HepG2 (cell line): ENCODE measurements around the gene TNFAIP3. TPM values are rescaled to one million over a fixed set of nuclear protein-coding genes. Genes with fewer than 3 reads are reported as not detected.

Experiments used
- ARNTL ChIP-seq: sonication (generic); formaldehyde crosslinking; IDR thresholded peaks from 2 replicates; pipeline ENCODE4 v1.4.0; 2020; ENCODE audit warnings: mild to moderate bottlenecking, missing genetic modification reagents
- ATRX ChIP-seq: sonication (generic); formaldehyde crosslinking; IDR thresholded peaks from 2 replicates; pipeline ENCODE4 v1.4.0; 2020; ENCODE audit warnings: missing genetic modification reagents, borderline replicate concordance
- CAMTA2 ChIP-seq: sonication (generic); formaldehyde crosslinking; IDR thresholded peaks from 2 replicates; pipeline ENCODE4 v1.4.0; 2020; ENCODE audit warnings: mild to moderate bottlenecking, missing genetic modification reagents, borderline replicate concordance
- CEBPB ChIP-seq: IDR thresholded peaks from 2 replicates; pipeline ENCODE4 v1.6.1; 2011; ENCODE audit warnings: low read depth, low read length, improper control_type of control experiment, borderline replicate concordance
- HOXD1 ChIP-seq: sonication (generic); formaldehyde crosslinking; IDR thresholded peaks from 2 replicates; pipeline ENCODE4 v1.5.0; 2020; ENCODE audit warnings: missing genetic modification reagents
- KLF16 ChIP-seq, 2 experiments: sonication (generic) in 1 of 2; formaldehyde crosslinking in 1 of 2; IDR thresholded peaks; 2 replicates each; pipeline versions ENCODE4 v1.6.1 to v1.8.0; 2016 to 2023; ENCODE audit warnings: missing genetic modification reagents in 2 of 2, missing compliant biosample characterization in 1 of 2
- KMT2A ChIP-seq: sonication (generic); formaldehyde crosslinking; IDR thresholded peaks from 2 replicates; pipeline ENCODE4 v1.4.0; 2020; ENCODE audit warnings: missing genetic modification reagents
- NFE2L1 ChIP-seq: sonication (generic); formaldehyde crosslinking; IDR thresholded peaks from 2 replicates; pipeline ENCODE4 v1.4.0; 2020; ENCODE audit warnings: missing genetic modification reagents, mild to moderate bottlenecking, borderline replicate concordance
- NFYB ChIP-seq: sonication (generic); formaldehyde crosslinking; IDR thresholded peaks from 2 replicates; pipeline ENCODE4 v1.4.0; 2020; ENCODE audit warnings: missing genetic modification reagents
- PITX1 ChIP-seq: sonication (generic); formaldehyde crosslinking; IDR thresholded peaks from 2 replicates; pipeline ENCODE4 v1.5.1; 2020; ENCODE audit warnings: mild to moderate bottlenecking, missing genetic modification reagents
- PTBP1 ChIP-seq: fragments of 200-400 bp; formaldehyde crosslinking; IDR thresholded peaks from 2 replicates; pipeline ENCODE4 v1.6.1; 2018; ENCODE audit warnings: low read length, low read depth; ENCODE audit not compliant: poor library complexity, severe bottlenecking
- TARDBP ChIP-seq: sonication (generic); formaldehyde crosslinking; IDR thresholded peaks from 2 replicates; pipeline ENCODE4 v1.8.0; 2022; ENCODE audit warnings: mild to moderate bottlenecking, missing genetic modification reagents
- TCF7L2 ChIP-seq: IDR thresholded peaks from 2 replicates; pipeline ENCODE4 v1.6.1; 2011; ENCODE audit warnings: mild to moderate bottlenecking, low read depth, low read length, moderate library complexity
- ZNF292 ChIP-seq: sonication (generic); formaldehyde crosslinking; IDR thresholded peaks from 2 replicates; pipeline ENCODE4 v1.8.1; 2022; ENCODE audit warnings: mild to moderate bottlenecking, low read depth, missing genetic modification reagents, borderline replicate concordance
- ZNF331 ChIP-seq: sonication (generic); formaldehyde crosslinking; IDR thresholded peaks from 2 replicates; pipeline ENCODE4 v1.4.0; 2020; ENCODE audit warnings: missing genetic modification reagents
- ZNF34 ChIP-seq: sonication (generic); formaldehyde crosslinking; IDR thresholded peaks from 2 replicates; pipeline ENCODE4 v1.4.0; 2020; ENCODE audit warnings: mild to moderate bottlenecking, missing genetic modification reagents, borderline replicate concordance
- ZNF549 ChIP-seq: sonication (generic); formaldehyde crosslinking; IDR thresholded peaks from 2 replicates; pipeline ENCODE4 v1.5.0; 2020; ENCODE audit warnings: missing genetic modification reagents
- ZNF556 ChIP-seq: sonication (generic); formaldehyde crosslinking; IDR thresholded peaks from 2 replicates; pipeline ENCODE4 v1.4.0; 2020; ENCODE audit warnings: mild to moderate bottlenecking, missing genetic modification reagents, borderline replicate concordance
- ZNF558 ChIP-seq: sonication (generic); formaldehyde crosslinking; IDR thresholded peaks from 2 replicates; pipeline ENCODE4 v1.9.0; 2022; ENCODE audit warnings: mild to moderate bottlenecking, missing genetic modification reagents, borderline replicate concordance
- ZNF605 ChIP-seq: sonication (generic); formaldehyde crosslinking; IDR thresholded peaks from 2 replicates; pipeline ENCODE4 v1.8.0; 2022; ENCODE audit warnings: mild to moderate bottlenecking, missing genetic modification reagents
- ZNF816 ChIP-seq: sonication (generic); formaldehyde crosslinking; IDR thresholded peaks from 2 replicates; pipeline ENCODE4 v1.8.0; 2022; ENCODE audit warnings: missing genetic modification reagents, mild to moderate bottlenecking, borderline replicate concordance
- ZNF878 ChIP-seq: sonication (generic); formaldehyde crosslinking; IDR thresholded peaks from 2 replicates; pipeline ENCODE4 v1.8.1; 2023; ENCODE audit warnings: mild to moderate bottlenecking, missing genetic modification reagents, moderate library complexity
- polyA plus RNA-seq, 8 experiments: library from polyadenylated mRNA; depleted of rRNA in 3 of 8; stranded (reverse) in 7 of 8; unstranded in 1 of 8; fragments of >200 nt; fragmentation: Illumina TruSeq in 4 of 8; extraction: Trizol in 4 of 8; gene quantifications; 2 replicates each; pipeline versions ENCODE4 v1.2.1 to v1.2.3, GENCODE V29; 2011 to 2016; ENCODE audit warnings: low read depth in 4 of 8, missing spikeins in 1 of 8, mixed read lengths in 1 of 8; ENCODE audit not compliant: insufficient read depth in 1 of 8
- total RNA-seq, 5 experiments: library from RNA; depleted of rRNA; stranded (reverse); fragments of >200 nt; fragmentation: Illumina TruSeq; extraction: Trizol; gene quantifications; 2 replicates each; pipeline ENCODE4 v1.2.3, GENCODE V29; 2016; ENCODE audit warnings: low read depth in 1 of 5
- TF ChIP-seq, protein P1 (sequence below): sonication (generic); formaldehyde crosslinking; conservative IDR thresholded peaks from 2 replicates; pipeline ENCODE4 v1.4.0; 2020; ENCODE audit warnings: mild to moderate bottlenecking, missing genetic modification reagents, moderate library complexity
- TF ChIP-seq, protein P2 (sequence below): sonication (generic); formaldehyde crosslinking; IDR thresholded peaks from 2 replicates; pipeline ENCODE4 v1.4.0; 2020; ENCODE audit warnings: missing genetic modification reagents

TNFAIP3 gene
- total and polyA plus RNA-seq, 2 of the 13 experiments (the other 11 are each of a cell fraction or from before 2014, with no cell fraction given), result 28.2 to 47.1 TPM

DNA sequence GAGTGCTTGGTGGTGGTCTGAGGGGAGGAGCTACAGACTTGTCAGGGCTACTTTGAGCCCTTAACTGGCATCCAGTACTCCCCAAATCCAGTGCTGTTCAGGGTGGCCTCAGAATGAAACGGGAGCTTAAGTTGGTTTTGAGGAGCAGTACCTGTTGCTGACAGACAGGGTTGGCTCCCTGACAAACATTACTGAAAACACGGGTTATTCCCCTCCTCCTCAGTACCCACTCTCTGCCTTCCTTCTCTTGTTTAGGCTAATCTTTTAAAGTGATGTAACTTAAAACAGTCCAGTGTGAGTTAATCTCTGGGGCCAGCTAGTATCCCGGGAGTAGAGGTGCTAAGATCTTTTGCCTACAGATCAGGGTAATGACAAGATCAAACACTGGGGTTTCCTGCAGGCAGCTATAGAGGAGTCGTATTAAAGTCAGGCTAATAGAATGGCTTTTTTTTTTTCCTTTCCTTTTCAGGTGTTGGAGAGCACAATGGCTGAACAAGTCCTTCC lies 3.7 kb downstream of the TNFAIP3 start (continued):
- 0 out of 2 replicates have a peak, but pooled peaks have one; percentile 69 for TF ChIP-seq ZNF816 (CRISPR knock-in tag)
- no peak for TF ChIP-seq ATRX (CRISPR knock-in tag)
- no peak for TF ChIP-seq NFE2L1 (CRISPR knock-in tag)
- TF ChIP-seq, protein P1, sequence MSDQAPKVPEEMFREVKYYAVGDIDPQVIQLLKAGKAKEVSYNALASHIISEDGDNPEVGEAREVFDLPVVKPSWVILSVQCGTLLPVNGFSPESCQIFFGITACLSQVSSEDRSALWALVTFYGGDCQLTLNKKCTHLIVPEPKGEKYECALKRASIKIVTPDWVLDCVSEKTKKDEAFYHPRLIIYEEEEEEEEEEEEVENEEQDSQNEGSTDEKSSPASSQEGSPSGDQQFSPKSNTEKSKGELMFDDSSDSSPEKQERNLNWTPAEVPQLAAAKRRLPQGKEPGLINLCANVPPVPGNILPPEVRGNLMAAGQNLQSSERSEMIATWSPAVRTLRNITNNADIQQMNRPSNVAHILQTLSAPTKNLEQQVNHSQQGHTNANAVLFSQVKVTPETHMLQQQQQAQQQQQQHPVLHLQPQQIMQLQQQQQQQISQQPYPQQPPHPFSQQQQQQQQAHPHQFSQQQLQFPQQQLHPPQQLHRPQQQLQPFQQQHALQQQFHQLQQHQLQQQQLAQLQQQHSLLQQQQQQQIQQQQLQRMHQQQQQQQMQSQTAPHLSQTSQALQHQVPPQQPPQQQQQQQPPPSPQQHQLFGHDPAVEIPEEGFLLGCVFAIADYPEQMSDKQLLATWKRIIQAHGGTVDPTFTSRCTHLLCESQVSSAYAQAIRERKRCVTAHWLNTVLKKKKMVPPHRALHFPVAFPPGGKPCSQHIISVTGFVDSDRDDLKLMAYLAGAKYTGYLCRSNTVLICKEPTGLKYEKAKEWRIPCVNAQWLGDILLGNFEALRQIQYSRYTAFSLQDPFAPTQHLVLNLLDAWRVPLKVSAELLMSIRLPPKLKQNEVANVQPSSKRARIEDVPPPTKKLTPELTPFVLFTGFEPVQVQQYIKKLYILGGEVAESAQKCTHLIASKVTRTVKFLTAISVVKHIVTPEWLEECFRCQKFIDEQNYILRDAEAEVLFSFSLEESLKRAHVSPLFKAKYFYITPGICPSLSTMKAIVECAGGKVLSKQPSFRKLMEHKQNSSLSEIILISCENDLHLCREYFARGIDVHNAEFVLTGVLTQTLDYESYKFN (CRISPR knock-in tag), result peak; percentile 40; the same call in 1 of the 2 replicates
- TF ChIP-seq TARDBP, result no peak
- no peak for TF ChIP-seq ZNF556 (CRISPR knock-in tag)
- TF ChIP-seq ZNF558, result no peak
- peak; percentile 73; the same call in 1 of the 2 replicates for TF ChIP-seq ZNF34 (CRISPR knock-in tag)
- TF ChIP-seq CAMTA2 (CRISPR knock-in tag), result no peak
- no peak for TF ChIP-seq HOXD1 (CRISPR knock-in tag)
- TF ChIP-seq ZNF549 (CRISPR knock-in tag), result no peak
- no peak for TF ChIP-seq CEBPB
- TF ChIP-seq NFYB, result no peak
- TF ChIP-seq KMT2A (CRISPR knock-in tag), result no peak
- TF ChIP-seq ZNF331, result peak; percentile 43; the same call in 1 of the 2 replicates
- TF ChIP-seq, protein P2, sequence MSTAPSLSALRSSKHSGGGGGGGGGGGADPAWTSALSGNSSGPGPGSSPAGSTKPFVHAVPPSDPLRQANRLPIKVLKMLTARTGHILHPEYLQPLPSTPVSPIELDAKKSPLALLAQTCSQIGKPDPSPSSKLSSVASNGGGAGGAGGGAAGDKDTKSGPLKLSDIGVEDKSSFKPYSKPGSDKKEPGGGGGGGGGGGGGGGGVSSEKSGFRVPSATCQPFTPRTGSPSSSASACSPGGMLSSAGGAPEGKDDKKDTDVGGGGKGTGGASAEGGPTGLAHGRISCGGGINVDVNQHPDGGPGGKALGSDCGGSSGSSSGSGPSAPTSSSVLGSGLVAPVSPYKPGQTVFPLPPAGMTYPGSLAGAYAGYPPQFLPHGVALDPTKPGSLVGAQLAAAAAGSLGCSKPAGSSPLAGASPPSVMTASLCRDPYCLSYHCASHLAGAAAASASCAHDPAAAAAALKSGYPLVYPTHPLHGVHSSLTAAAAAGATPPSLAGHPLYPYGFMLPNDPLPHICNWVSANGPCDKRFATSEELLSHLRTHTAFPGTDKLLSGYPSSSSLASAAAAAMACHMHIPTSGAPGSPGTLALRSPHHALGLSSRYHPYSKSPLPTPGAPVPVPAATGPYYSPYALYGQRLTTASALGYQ (CRISPR knock-in tag), result no peak
- TF ChIP-seq PTBP1, result no peak
- TF ChIP-seq TCF7L2, result no peak
- no peak for TF ChIP-seq ARNTL
- 0 out of 2 replicates have a peak, but pooled peaks have one; percentile 21 for TF ChIP-seq ZNF878 (CRISPR knock-in tag)
- peak; percentile 13; the same call in 1 of the 2 replicates for TF ChIP-seq PITX1 (CRISPR knock-in tag)
- TF ChIP-seq ZNF292 (CRISPR knock-in tag), result no peak
- no peak for TF ChIP-seq ZNF605 (CRISPR knock-in tag)
- TF ChIP-seq KLF16 (CRISPR knock-in tag; IDR thresholded peaks at IDR 0.05), result 0 out of 4 replicates have a peak, but pooled peaks of 1 of the 2 experiments have one; percentile 11
